Ovary (tissue), 10 donors: ENCODE data around the gene PRRG2. TPM values are rescaled to one million over a fixed set of nuclear protein-coding genes. Genes with fewer than 3 reads are reported as not detected.
A peak's percentile ranks its signal among the peaks of the same experiment; 100 is the strongest.

Source experiments
- DNase-seq, 5 donors: peaks; one replicate each; pipeline ENCODE4 v3.0.0-alpha.2; 2019 to 2020
- H3K27ac ChIP-seq, 2 donors: fragments of 200-600 bp; one replicate each; pipeline versions ENCODE4 v1.5.1 to v1.8.0; 2019 to 2022
- H3K27me3 ChIP-seq: fragments of 200-600 bp; one replicate; pipeline ENCODE4 v1.8.0; 2022
- H3K36me3 ChIP-seq: fragments of 200-600 bp; sonication (generic); one replicate; pipeline ENCODE4 v1.5.1; 2019
- H3K4me1 ChIP-seq: one replicate; pipeline ENCODE4 v1.8.1; 2013; ENCODE audit warnings: mild to moderate bottlenecking, moderate library complexity; ENCODE audit not compliant: insufficient read depth
- H3K4me3 ChIP-seq: fragments of 200-600 bp; sonication (generic); one replicate; pipeline ENCODE4 v1.5.1; 2017
- H3K9me3 ChIP-seq, 2 donors: fragments of 200-600 bp in 1 of 2; sonication (generic) in 1 of 2; one replicate each; pipeline versions ENCODE4 v1.5.1 to v1.8.1; 2013 to 2019; ENCODE audit warnings: mild to moderate bottlenecking in 1 of 2, moderate library complexity in 1 of 2
- EP300 ChIP-seq: sonication (generic); formaldehyde crosslinking; IDR thresholded peaks from one replicate; pipeline ENCODE4 v1.6.1; 2017; ENCODE audit warnings: antibody characterized with exemption
- POLR2A ChIP-seq: fragments of 450-650 bp; IDR thresholded peaks from one replicate; pipeline ENCODE4 v1.6.1; 2017; ENCODE audit warnings: antibody characterized with exemption, mild to moderate bottlenecking, moderate library complexity
- WGBS, 3 donors: extraction: QIAGEN DNeasy Blood & Tissue Kit in 1 of 3; methylation state at CpG; one replicate each; pipeline versions ENCODE4 v1.1.5 to v1.1.7; 2013 to 2017; 5-methylcytosine and 5-hydroxymethylcytosine counted together
- intact Hi-C, 4 donors: fragments of 100-400 bp; cut with DNase I; formaldehyde crosslinking; loops; one replicate each; pipeline versions ENCODE4 v1.11.0 to v1.15.1; 2022 to 2023
- long read RNA-seq, 3 donors: library from polyadenylated mRNA in 2 of 3; unstranded in 2 of 3; transcript quantifications; one replicate each; pipeline ENCODE4 v2.0.0 and lab custom pipeline, GENCODE V29; 2021 to 2026
- polyA plus RNA-seq, 2 donors: library from polyadenylated mRNA; stranded (reverse); fragments of 200-250 nt in 1 of 2; fragments of 350-450 nt in 1 of 2; fragmentation: Illumina TruSeq in 1 of 2; extraction: RNeasy Lipid Tissue Mini Kit (QIAGEN cat#74804) in 1 of 2; gene quantifications; one replicate each; pipeline ENCODE4 v1.2.3, GENCODE V29; 2013 to 2014
- total RNA-seq, 7 donors: library from RNA; depleted of rRNA in 2 of 7; stranded (reverse); fragments of >200 nt in 2 of 7; fragmentation: NEBNext Ultra II Directional in 3 of 7; extraction: Animal tissue kit (Norgen Biotek cat#: 25700) in 3 of 7; gene quantifications; one replicate each; pipeline versions ENCODE4 v1.1.0 to v1.2.4, GENCODE V29; 2016 to 2023
- TF ChIP-seq, protein P1 (sequence below), 3 donors: fragments of 450-650 bp in 2 of 3; fragments of 200-600 bp in 1 of 3; IDR thresholded peaks; one replicate each; pipeline versions ENCODE4 v1.5.1 to v1.8.0; 2016 to 2022; ENCODE audit warnings: antibody characterized with exemption in 3 of 3, mild to moderate bottlenecking in 1 of 3
- donor health status: DM: no; HTN: no; CAD: no; lungs with moderate emphysema.
- donor health status: DM: no; HTN: no; CAD: no.
- donor health status: Bipolar disorder and iron deficiency.
- donor health status: DM: yes; HTN: yes; CAD: no.
- donor health status: DM: no; HTN: no; CAD: no.
- donor health status: DM: yes; HTN: yes; CAD: no.

PRRG2 gene
- 1 to 10 TPM in 3 of 7 donors, under 1 TPM in 1, not detected in 3; 0.77 to 4.0 (median 1.6) TPM for total RNA-seq
- under 1 TPM; 0.65 to 0.75 TPM for polyA plus RNA-seq
- long read RNA-seq, donor 1: 0 reads
- long read RNA-seq, donor 2: 0 reads
- long read RNA-seq, donor 3: 0 reads

DNA sequence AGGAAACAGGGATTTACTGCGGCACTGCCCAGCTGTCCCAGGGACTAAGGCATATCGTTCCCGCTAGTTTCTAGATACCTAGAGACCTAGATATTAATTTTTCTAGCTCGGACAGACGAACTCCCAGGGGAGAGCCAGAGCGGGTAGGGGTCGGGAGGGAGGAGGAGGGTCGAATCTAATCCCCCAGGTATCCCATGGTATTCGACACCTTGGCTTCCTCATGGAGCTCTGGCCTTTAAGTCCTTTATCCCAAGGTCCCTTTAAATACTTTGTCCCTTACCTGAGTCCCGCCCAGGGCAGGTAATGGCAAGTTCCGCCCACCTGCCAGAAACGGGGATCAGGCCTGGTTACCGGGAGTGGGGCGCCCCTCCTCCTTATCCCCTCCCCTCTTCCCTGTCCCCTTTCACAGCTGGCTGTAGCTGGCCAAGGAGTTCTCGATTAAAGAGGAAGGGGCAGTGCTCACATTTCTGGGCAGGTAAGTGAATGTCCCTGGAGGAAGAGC lies at the start of gene PRRG2:
Gene PRRG2, plus strand, starts transcription at position 310 of the 502 bp plus-strand sequence. CDS start 1,904 bp downstream, outside the sequence.
- WGBS, 3 donors: 23 to 31% (median 30%) methylated on average over 14 to 15 of the region's 15 CpGs
- Histone ChIP-seq H3K9me3 (no peaks in the 10 kb centered on the region), H3K4me1 (peaks cover 2% of the 10 kb centered on the region), H3K4me3 (peak within 1 kb of the TSS; percentile 58), H3K36me3 (no peaks in the 10 kb centered on the region), H3K27ac (peak within 1 kb of the TSS in 1 of 2 donors; percentile 50), H3K27me3 (no peaks in the 10 kb centered on the region)
- intact Hi-C loops: no loop called here
- DNase-seq: peak in 1 of 5 donors; percentile 36
- TF ChIP-seq POLR2A (no peak), EP300 (no peak)
- TF ChIP-seq, protein P1, sequence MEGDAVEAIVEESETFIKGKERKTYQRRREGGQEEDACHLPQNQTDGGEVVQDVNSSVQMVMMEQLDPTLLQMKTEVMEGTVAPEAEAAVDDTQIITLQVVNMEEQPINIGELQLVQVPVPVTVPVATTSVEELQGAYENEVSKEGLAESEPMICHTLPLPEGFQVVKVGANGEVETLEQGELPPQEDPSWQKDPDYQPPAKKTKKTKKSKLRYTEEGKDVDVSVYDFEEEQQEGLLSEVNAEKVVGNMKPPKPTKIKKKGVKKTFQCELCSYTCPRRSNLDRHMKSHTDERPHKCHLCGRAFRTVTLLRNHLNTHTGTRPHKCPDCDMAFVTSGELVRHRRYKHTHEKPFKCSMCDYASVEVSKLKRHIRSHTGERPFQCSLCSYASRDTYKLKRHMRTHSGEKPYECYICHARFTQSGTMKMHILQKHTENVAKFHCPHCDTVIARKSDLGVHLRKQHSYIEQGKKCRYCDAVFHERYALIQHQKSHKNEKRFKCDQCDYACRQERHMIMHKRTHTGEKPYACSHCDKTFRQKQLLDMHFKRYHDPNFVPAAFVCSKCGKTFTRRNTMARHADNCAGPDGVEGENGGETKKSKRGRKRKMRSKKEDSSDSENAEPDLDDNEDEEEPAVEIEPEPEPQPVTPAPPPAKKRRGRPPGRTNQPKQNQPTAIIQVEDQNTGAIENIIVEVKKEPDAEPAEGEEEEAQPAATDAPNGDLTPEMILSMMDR (IDR thresholded peaks at IDR 0.05): no peak

DNA sequence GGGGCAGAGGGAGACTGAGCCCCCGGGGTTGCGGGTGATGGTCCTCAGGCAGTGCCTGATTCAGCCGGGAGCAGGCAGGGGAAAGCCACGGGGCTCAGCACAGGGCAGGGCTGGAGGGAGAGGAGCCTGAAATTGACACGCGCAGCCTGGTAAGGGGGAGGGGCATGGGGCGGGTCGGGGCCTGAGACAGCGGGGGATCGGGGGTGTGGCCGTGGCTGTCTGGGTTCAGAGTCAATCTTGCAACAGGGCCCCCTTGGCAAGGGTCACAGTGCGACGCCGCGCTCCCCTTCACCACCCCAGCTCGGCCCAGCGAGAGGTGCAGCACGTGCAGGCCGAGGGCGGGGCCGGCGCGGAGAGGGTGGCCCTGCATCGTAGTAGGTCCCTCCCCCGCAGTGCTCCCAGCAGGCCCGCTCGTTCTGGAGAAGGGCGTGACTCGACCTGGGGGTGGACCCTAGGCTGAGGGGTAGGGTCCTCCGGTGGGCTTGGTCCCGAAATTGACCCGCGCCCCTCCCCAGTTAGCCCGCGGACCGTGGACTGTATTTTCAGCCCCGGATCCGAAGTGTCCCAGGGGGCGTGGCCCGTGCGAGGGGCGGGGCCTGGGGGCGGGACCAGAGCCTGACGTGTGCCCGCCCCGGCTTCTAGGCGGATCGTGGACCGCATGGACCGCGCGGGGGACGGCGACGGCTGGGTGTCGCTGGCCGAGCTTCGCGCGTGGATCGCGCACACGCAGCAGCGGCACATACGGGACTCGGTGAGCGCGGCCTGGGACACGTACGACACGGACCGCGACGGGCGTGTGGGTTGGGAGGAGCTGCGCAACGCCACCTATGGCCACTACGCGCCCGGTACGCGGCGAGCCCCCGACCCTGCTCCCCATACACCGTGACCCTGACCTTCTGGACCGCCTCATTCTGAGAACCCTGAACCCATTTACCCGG lies 47.3 kb upstream of the PRRG2 start:
- Histone ChIP-seq H3K27ac (peak overlapping the region; percentile 4 to 12), H3K36me3 (no peaks in the 10 kb centered on the region), H3K27me3 (no peaks in the 10 kb centered on the region), H3K9me3 (no peaks in the 10 kb centered on the region), H3K4me1 (peaks cover 9% of the 10 kb centered on the region), H3K4me3 (peak overlapping the region; percentile 61)
- no peak for TF ChIP-seq EP300
- TF ChIP-seq, protein P1 (IDR thresholded peaks at IDR 0.05): no peak
- no peak for TF ChIP-seq POLR2A
- DNase-seq: peak; percentile 72 to 90 (median 87)
- WGBS, 3 donors: 4 to 8% (median 4%) methylated on average over 57 to 87 of the region's 87 CpGs
- intact Hi-C loops: no loop called here

DNA sequence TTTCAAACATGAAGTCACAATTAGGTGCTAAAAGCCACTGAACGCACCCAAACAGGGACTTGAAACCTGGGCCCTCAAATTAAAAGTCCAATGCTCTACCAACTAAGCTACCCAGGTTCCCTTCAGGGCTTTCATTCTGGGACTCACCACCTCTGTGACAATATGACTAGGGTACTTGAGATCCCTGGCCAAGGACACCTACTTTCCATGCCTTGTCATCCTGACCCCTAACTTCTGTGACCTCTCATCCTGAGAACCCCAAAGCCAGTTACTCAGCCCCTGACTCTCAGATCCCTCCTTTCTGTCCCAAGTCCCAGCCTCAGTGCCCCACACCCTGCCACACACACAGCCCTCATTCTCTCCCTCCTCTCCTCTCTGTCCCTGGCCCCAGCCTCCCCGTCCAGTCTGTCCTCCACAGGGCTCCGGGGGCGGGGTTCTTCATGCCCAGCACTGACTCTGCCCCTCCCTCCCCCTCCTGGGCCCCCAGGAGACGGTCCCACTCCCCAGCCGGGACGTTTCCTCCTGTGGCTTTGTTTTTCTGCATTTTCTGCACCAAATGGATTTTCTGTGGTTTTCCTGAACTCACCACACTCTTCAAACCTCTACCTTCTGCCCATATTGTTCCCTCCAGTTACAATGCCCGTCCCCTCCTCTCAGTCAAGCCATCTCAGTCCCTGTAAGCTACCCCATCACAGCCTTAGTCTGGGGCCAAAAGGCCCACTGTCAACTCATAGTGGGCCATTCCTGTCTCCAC lies 46.3 kb upstream of the PRRG2 start:
- TF ChIP-seq, protein P1 (IDR thresholded peaks at IDR 0.05): no peak
- TF ChIP-seq EP300 (no peak), POLR2A (no peak)
- H3K9me3 ChIP-seq: no peaks in the 10 kb centered on the region
- intact Hi-C loops: no loop called here
- H3K4me3 ChIP-seq: no peak overlapping the region
- DNase-seq: peak in 1 of 5 donors; percentile 42
- H3K27me3 ChIP-seq: no peaks in the 10 kb centered on the region
- no peaks in the 10 kb centered on the region for H3K36me3 ChIP-seq
- H3K27ac ChIP-seq: no peak overlapping the region
- H3K4me1 ChIP-seq: peaks cover 8% of the 10 kb centered on the region
- 82 to 85% (median 83%) methylated on average over 8 of the region's 8 CpGs for WGBS, 3 donors

DNA sequence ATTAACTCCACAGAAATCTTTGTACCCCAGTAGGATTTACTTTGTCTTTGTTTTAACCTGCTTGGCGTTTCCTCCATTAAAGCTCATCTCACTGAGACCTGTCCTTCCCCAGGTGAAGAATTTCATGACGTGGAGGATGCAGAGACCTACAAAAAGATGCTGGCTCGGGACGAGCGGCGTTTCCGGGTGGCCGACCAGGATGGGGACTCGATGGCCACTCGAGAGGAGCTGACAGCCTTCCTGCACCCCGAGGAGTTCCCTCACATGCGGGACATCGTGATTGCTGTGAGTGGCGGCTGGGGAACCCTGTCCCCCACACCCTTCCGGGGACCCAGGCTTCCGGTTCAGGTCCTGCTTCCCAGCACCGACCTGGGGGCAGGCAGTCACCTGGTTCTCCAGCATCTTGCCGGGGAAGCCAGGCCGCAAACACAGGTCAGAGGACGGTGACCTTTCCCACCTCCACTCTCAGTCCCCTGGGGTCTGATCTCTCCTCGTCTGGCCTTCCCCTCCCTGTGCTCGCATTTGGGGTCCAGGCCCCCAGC lies 44.1 kb upstream of the PRRG2 start:
- no peaks in the 10 kb centered on the region for H3K9me3 ChIP-seq
- DNase-seq: no peak
- 85 to 91% (median 91%) methylated on average over 22 of the region's 22 CpGs for WGBS, 3 donors
- intact Hi-C loops: no loop called here
- no peaks in the 10 kb centered on the region for H3K36me3 ChIP-seq
- no peak overlapping the region for H3K4me3 ChIP-seq
- peaks cover 8% of the 10 kb centered on the region for H3K4me1 ChIP-seq
- H3K27ac ChIP-seq: no peak overlapping the region
- no peak for TF ChIP-seq EP300
- no peak for TF ChIP-seq POLR2A
- TF ChIP-seq, protein P1 (IDR thresholded peaks at IDR 0.05): no peak
- no peaks in the 10 kb centered on the region for H3K27me3 ChIP-seq
